ENCODE data around the gene CDC42EP3.

The CDC42EP3 gene

DNA sequence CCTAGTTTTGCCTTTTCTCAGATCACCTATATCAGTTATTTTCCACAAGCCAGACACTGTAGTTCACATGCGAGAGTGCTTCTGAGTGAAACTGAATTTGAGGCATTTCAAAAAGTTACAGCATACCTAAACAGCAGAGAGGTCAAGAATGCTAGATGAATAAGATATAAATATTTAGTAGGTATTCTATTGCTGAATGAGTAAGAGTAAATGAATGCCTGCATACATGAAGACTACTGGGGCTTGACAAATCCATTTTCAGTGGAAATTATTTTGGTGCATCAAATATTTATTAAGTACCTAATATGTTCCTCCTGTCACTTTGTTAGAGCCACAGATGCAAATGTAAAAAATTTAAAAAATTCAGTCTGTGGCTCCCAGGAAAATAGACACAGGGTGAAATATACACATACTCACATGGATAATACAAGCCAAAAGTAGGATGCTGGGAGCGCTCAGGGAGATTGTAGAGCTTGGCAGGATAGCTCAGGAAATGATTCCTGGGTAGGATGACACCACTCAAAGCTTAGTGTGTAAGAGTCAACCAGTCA lies 27.6 kb upstream of the CDC42EP3 start:
- H3K36me3 ChIP-seq (ENCODE audit: control insufficient read depth, insufficient read depth, low read length) = no peaks in the 10 kb centered on the region
- H3K4me1 ChIP-seq (ENCODE audit: control insufficient read depth, insufficient read depth, low read length) = no peaks in the 10 kb centered on the region
- no peak overlapping the region for H3K9ac ChIP-seq (ENCODE audit: low read length)
- H3K27me3 ChIP-seq (ENCODE audit: control insufficient read depth, insufficient read depth, low read length) = no peaks in the 10 kb centered on the region
- H3K4me3 ChIP-seq (ENCODE audit: low read length) = no peak overlapping the region
- H3K27ac ChIP-seq (ENCODE audit: low read depth, low read length) = no peak overlapping the region

GRCh38 chr2:37695336-37695735 lies 23.9 kb upstream of the CDC42EP3 start:
- H3K4me3 ChIP-seq (ENCODE audit: low read length) = no peak overlapping the region
- H3K36me3 ChIP-seq (ENCODE audit: control insufficient read depth, insufficient read depth, low read length) = no peaks in the 10 kb centered on the region
- H3K27me3 ChIP-seq (ENCODE audit: control insufficient read depth, insufficient read depth, low read length) = no peaks in the 10 kb centered on the region
- H3K9ac ChIP-seq (ENCODE audit: low read length) = no peak overlapping the region
- H3K27ac ChIP-seq (ENCODE audit: low read depth, low read length) = no peak overlapping the region
- no peaks in the 10 kb centered on the region for H3K4me1 ChIP-seq (ENCODE audit: control insufficient read depth, insufficient read depth, low read length)

DNA sequence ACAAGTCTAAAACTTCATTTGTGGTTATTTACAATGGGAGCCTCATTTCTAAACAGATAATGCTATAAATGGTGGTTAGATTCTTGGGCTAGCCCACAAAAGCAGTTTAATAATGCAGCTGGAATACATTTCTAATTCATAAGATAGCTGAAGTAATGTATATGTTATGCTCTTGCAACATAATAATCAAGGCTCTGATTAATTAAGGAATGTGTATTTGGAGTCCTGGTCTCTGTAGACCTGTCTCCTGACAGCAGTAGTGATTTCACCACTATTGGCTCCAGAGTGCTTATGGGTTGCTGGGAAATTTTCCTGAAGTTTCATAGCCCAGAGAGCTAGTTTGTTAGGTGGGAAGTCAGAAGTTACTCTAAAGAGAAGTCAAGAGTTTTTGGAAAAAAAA lies 21.3 kb upstream of the CDC42EP3 start:
- Histone ChIP-seq H3K4me1 (ENCODE audit: control insufficient read depth, insufficient read depth, low read length) (peaks cover 18% of the 10 kb centered on the region), H3K9ac (ENCODE audit: low read length) (no peak overlapping the region), H3K36me3 (ENCODE audit: control insufficient read depth, insufficient read depth, low read length) (no peaks in the 10 kb centered on the region), H3K27ac (ENCODE audit: low read depth, low read length) (no peak overlapping the region), H3K27me3 (ENCODE audit: control insufficient read depth, insufficient read depth, low read length) (no peaks in the 10 kb centered on the region), H3K4me3 (ENCODE audit: low read length) (no peak overlapping the region)

DNA sequence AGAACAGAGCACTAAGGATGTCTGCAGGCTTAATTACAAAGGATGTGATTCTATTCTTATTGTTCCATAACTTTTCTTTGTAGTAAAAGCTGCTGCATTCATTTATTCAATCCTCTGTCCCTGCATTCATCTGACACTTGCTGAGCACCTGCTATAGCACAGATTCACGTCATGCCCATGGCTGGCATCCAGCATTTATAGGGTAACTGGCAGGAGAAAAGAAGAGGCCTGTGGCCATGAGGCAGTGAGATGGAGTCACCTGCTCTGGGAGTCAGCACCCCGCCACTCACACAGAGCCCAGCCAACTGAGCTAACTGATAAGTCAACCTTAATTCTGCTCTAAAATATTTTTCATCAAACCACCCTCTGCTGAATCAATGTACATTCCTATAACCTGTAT lies 18.3 kb upstream of the CDC42EP3 start:
- Histone ChIP-seq H3K4me3 (ENCODE audit: low read length) (no peak overlapping the region), H3K27me3 (ENCODE audit: control insufficient read depth, insufficient read depth, low read length) (no peaks in the 10 kb centered on the region), H3K9ac (ENCODE audit: low read length) (no peak overlapping the region), H3K4me1 (ENCODE audit: control insufficient read depth, insufficient read depth, low read length) (peaks cover 18% of the 10 kb centered on the region), H3K36me3 (ENCODE audit: control insufficient read depth, insufficient read depth, low read length) (no peaks in the 10 kb centered on the region), H3K27ac (ENCODE audit: low read depth, low read length) (peak overlapping the region; percentile 90)

DNA sequence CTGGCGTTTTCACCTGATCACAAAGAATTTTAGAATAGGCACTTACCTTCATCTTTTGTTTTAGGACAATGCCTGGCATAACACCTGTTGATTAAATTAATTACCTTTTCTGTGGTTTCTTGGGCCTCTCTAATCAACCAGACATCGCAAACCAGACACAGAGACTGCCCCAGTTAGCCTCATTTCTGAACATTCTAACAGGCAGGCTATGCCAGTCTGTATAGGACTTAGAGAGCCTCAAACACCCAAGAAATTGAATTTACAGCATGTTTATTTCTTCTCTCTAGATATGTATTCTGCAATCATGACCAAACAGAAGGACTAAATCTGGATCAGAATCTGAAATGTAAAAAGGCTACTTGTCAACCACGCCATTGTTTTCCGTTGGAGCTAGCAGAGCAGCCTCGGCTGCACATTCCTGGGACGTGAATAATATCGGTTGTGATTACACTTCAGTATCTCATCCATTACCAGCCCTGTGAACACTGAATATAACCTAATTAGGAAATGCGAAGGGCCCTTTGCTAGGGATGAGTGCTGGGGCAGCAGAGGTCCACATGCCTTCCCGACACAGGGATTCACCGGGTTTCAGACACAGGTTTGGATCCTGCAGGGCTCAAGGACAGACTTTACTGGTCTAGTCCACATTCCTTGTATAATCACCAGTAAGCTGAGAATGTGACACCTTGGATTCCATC lies 17.5 kb upstream of the CDC42EP3 start:
- Histone ChIP-seq H3K36me3 (ENCODE audit: control insufficient read depth, insufficient read depth, low read length) (no peaks in the 10 kb centered on the region), H3K4me1 (ENCODE audit: control insufficient read depth, insufficient read depth, low read length) (peaks cover 18% of the 10 kb centered on the region), H3K4me3 (ENCODE audit: low read length) (no peak overlapping the region), H3K27me3 (ENCODE audit: control insufficient read depth, insufficient read depth, low read length) (no peaks in the 10 kb centered on the region), H3K27ac (ENCODE audit: low read depth, low read length) (peak overlapping the region; percentile 90), H3K9ac (ENCODE audit: low read length) (no peak overlapping the region)

DNA sequence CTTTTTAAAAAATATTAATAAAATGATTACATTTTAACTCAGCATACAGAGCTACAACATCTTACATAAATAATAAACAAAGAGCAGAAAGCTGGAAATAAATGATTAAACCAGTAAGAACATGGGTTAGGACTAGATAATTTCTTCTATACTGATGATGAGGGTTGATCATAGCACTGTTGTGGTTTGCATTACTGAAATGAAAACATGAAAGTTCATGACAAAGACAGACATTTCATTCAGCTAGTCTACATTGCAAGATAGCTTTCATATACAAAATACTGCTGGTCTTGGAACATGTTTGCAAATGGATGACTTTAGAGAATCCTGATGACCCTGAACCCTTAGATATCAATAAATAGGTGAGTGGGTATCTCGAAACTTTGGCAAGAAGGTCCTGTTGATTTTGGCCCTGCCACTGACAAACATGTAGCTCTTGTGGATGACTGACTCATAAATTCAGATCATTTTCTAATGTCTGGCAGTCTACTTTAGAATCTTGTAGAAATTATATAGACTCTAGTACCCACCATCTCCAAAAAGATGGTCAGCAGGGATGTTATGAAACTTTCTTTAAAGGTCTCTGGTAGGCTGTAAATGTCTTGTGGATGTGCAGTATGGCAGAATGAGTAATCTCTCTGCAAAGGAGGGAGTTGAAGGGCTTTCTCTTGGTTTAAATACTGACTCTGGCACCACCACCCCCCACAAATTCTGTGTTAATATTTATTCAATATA lies 15.5 kb upstream of the CDC42EP3 start:
- Histone ChIP-seq H3K4me1 (ENCODE audit: control insufficient read depth, insufficient read depth, low read length) (peaks cover 18% of the 10 kb centered on the region), H3K9ac (ENCODE audit: low read length) (no peak overlapping the region), H3K27me3 (ENCODE audit: control insufficient read depth, insufficient read depth, low read length) (no peaks in the 10 kb centered on the region), H3K36me3 (ENCODE audit: control insufficient read depth, insufficient read depth, low read length) (no peaks in the 10 kb centered on the region), H3K4me3 (ENCODE audit: low read length) (no peak overlapping the region), H3K27ac (ENCODE audit: low read depth, low read length) (no peak overlapping the region)

- no peaks in the 10 kb centered on the region for H3K27me3 ChIP-seq (ENCODE audit: control insufficient read depth, insufficient read depth, low read length)
- no peak overlapping the region for H3K9ac ChIP-seq (ENCODE audit: low read length)
- H3K36me3 ChIP-seq (ENCODE audit: control insufficient read depth, insufficient read depth, low read length) = no peaks in the 10 kb centered on the region
- H3K27ac ChIP-seq (ENCODE audit: low read depth, low read length) = no peak overlapping the region
- H3K4me3 ChIP-seq (ENCODE audit: low read length) = no peak overlapping the region
- peaks cover 16% of the 10 kb centered on the region for H3K4me1 ChIP-seq (ENCODE audit: control insufficient read depth, insufficient read depth, low read length)
These were observed 13.4 kb upstream of the CDC42EP3 start for GRCh38 chr2:37684809-37685208.

DNA sequence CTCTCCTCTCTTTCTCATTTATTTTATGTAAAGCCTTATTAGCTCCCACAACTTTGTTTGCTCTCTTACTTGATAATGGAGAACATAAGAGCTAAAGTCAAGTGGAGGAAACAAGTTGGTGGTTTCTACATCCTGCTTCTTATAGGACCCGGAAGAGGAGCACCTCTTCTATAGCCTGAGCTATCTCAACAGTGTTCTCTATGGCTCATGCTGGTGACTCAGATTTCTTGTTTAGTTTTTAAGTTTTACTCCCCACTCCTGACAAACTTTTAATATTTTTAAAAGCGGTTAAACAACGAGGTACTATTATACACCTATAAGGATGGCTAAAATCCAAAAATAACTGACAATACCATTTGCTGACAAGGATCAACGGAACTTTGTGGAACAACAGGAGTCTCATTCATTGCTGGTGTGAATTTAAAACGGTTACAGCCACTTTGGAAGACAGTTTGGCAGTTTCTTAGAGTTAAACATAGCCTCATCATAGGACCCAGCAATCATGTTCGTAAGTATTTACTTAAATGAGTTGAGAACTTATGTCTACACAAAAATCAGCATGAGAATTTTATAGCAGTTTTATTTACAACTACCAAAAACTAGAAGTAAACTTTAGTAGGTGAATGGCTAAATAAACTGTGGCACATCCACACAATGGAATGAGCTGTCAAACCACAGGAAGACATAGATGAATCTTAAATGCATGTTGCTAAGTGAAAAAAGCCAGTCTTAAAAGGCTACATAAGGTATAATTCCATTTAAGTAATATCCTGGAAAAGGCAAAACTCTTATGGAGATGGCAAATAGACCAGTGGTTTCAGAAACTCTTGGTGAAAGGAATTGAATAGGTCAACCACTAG lies 12.7 kb upstream of the CDC42EP3 start:
- Histone ChIP-seq H3K27me3 (ENCODE audit: control insufficient read depth, insufficient read depth, low read length) (no peaks in the 10 kb centered on the region), H3K9ac (ENCODE audit: low read length) (no peak overlapping the region), H3K36me3 (ENCODE audit: control insufficient read depth, insufficient read depth, low read length) (no peaks in the 10 kb centered on the region), H3K4me3 (ENCODE audit: low read length) (no peak overlapping the region), H3K27ac (ENCODE audit: low read depth, low read length) (no peak overlapping the region), H3K4me1 (ENCODE audit: control insufficient read depth, insufficient read depth, low read length) (peaks cover 10% of the 10 kb centered on the region)

GRCh38 chr2:37683241-37683640 lies 11.8 kb upstream of the CDC42EP3 start:
- Histone ChIP-seq H3K27ac (ENCODE audit: low read depth, low read length) (no peak overlapping the region), H3K36me3 (ENCODE audit: control insufficient read depth, insufficient read depth, low read length) (no peaks in the 10 kb centered on the region), H3K4me1 (ENCODE audit: control insufficient read depth, insufficient read depth, low read length) (peaks cover under 1% of the 10 kb centered on the region), H3K27me3 (ENCODE audit: control insufficient read depth, insufficient read depth, low read length) (no peaks in the 10 kb centered on the region), H3K4me3 (ENCODE audit: low read length) (no peak overlapping the region), H3K9ac (ENCODE audit: low read length) (no peak overlapping the region)

- Histone ChIP-seq H3K4me3 (ENCODE audit: low read length) (no peak overlapping the region), H3K4me1 (ENCODE audit: control insufficient read depth, insufficient read depth, low read length) (no peaks in the 10 kb centered on the region), H3K9ac (ENCODE audit: low read length) (no peak overlapping the region), H3K27ac (ENCODE audit: low read depth, low read length) (no peak overlapping the region), H3K27me3 (ENCODE audit: control insufficient read depth, insufficient read depth, low read length) (no peaks in the 10 kb centered on the region), H3K36me3 (ENCODE audit: control insufficient read depth, insufficient read depth, low read length) (no peaks in the 10 kb centered on the region)
These were observed 11.0 kb upstream of the CDC42EP3 start for GRCh38 chr2:37682473-37682872.

- H3K4me3 ChIP-seq (ENCODE audit: low read length) = no peak overlapping the region
- no peak overlapping the region for H3K27ac ChIP-seq (ENCODE audit: low read depth, low read length)
- no peaks in the 10 kb centered on the region for H3K36me3 ChIP-seq (ENCODE audit: control insufficient read depth, insufficient read depth, low read length)
- no peak overlapping the region for H3K9ac ChIP-seq (ENCODE audit: low read length)
- no peaks in the 10 kb centered on the region for H3K4me1 ChIP-seq (ENCODE audit: control insufficient read depth, insufficient read depth, low read length)
- no peaks in the 10 kb centered on the region for H3K27me3 ChIP-seq (ENCODE audit: control insufficient read depth, insufficient read depth, low read length)
These were observed 10.1 kb upstream of the CDC42EP3 start for GRCh38 chr2:37681587-37681986.

DNA sequence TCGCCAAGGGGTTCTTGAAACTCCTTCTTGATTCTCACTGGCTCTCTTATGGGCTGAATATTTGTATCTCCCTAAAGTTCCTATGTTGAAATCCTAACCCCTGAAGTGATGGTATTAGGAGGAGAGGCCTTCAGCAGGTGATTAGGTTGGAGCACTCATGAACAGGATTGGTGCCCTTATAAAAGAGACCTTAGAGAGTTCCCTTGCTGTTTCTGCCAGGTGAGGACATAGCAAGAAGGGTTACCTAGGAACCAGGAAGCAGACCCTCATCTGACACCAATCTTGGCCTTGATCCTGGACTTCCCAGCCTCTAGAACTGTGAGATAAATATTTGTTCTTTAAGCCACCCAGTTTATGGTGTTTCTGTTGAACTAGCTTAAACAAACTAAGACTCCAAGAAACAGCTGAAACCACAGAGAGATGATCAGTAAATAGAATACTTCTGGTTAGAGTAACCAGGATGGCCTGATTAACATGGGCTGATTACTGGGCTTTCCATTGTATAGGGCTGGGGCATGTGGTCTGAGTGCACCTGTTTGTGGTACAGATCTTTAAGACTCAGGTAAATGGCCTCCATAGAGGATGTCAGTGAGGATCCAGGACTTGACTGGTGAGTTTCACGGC lies 7.7 kb upstream of the CDC42EP3 start:
- Histone ChIP-seq H3K4me1 (ENCODE audit: control insufficient read depth, insufficient read depth, low read length) (no peaks in the 10 kb centered on the region), H3K36me3 (ENCODE audit: control insufficient read depth, insufficient read depth, low read length) (no peaks in the 10 kb centered on the region), H3K27ac (ENCODE audit: low read depth, low read length) (no peak overlapping the region), H3K9ac (ENCODE audit: low read length) (no peak overlapping the region), H3K27me3 (ENCODE audit: control insufficient read depth, insufficient read depth, low read length) (no peaks in the 10 kb centered on the region), H3K4me3 (ENCODE audit: low read length) (no peak overlapping the region)

Data from rectal smooth muscle tissue (tissue), 1 donor.